NCI-H2196 treated with DMSO at 0.1 percent for 48 hours (cell line): ENCODE data around the gene ITPR3.

Experiments used
- DNase-seq: peaks from one replicate; lab custom pipeline; 2025; ENCODE audit not compliant: unreplicated experiment; lab: John Stamatoyannopoulos, UW

The ITPR3 gene

GRCh38 chr6:33683576-33684427 lies 62.7 kb downstream of the ITPR3 start:
- DNase-seq = no peak

- DNase-seq = no peak
Measured at GRCh38 chr6:33684428-33684896, 63.3 kb downstream of the ITPR3 start.

GRCh38 chr6:33684983-33685382 lies 63.9 kb downstream of the ITPR3 start:
- DNase-seq = no peak

GRCh38 chr6:33685411-33686224 lies 64.5 kb downstream of the ITPR3 start:
- DNase-seq = no peak

- DNase-seq = no peak
Measured at GRCh38 chr6:33686225-33686924, 65.3 kb downstream of the ITPR3 start.

- no peak for DNase-seq
Measured at GRCh38 chr6:33686981-33687975, 66.2 kb downstream of the ITPR3 start.

- no peak for DNase-seq
Measured at GRCh38 chr6:33688006-33688405, 66.9 kb downstream of the ITPR3 start.

- no peak for DNase-seq
Measured at GRCh38 chr6:33688451-33689147, 67.5 kb downstream of the ITPR3 start.

GRCh38 chr6:33689148-33689494 lies 68.0 kb downstream of the ITPR3 start:
- no peak for DNase-seq

GRCh38 chr6:33689879-33690278 lies 68.8 kb downstream of the ITPR3 start:
- no peak for DNase-seq

- DNase-seq = no peak
Measured at GRCh38 chr6:33690766-33691165, 69.6 kb downstream of the ITPR3 start.

- DNase-seq = no peak
Measured at GRCh38 chr6:33691456-33692077, 70.4 kb downstream of the ITPR3 start.

- no peak for DNase-seq
Measured at GRCh38 chr6:33692078-33692759, 71.1 kb downstream of the ITPR3 start.

- DNase-seq = no peak
Measured at GRCh38 chr6:33692760-33693158, 71.6 kb downstream of the ITPR3 start.

GRCh38 chr6:33693186-33694105 lies 72.3 kb downstream of the ITPR3 start:
- DNase-seq = no peak

GRCh38 chr6:33694401-33694931 lies 73.3 kb downstream of the ITPR3 start:
- no peak for DNase-seq

GRCh38 chr6:33694977-33695376 lies 73.9 kb downstream of the ITPR3 start:
- DNase-seq = no peak
